ENCODE results near the gene CCBE1.
"Not testable (repeated sequence)": the region's sequence is repeated elsewhere in the genome, so short reads cannot be mapped to it uniquely, and the experiment has no call there.

Gene CCBE1

GRCh38 chr18:59697236-59697932 is at the start of gene CCBE1:
TSS of gene CCBE1 (minus strand) at chr18:59697423.
- peak within 1 kb of the TSS; percentile 65 for H3K4me3 ChIP-seq (replicated peaks; ENCODE audit: low read depth, low read length)
- DNase-seq (ENCODE audit: extremely low read depth, low read depth): no peak
- peak; percentile 97 for TF ChIP-seq CTCF (IDR thresholded peaks at IDR 0.05; ENCODE audit: low read depth, low read length, missing control alignments)

GRCh38 chr18:59744271-59744721 is 47.1 kb upstream of the CCBE1 start:
- H3K4me3 ChIP-seq (replicated peaks; ENCODE audit: low read depth, low read length): no peak overlapping the region
- TF ChIP-seq CTCF (IDR thresholded peaks at IDR 0.05; ENCODE audit: low read depth, low read length, missing control alignments): no peak
- peak; percentile 78 for DNase-seq (ENCODE audit: extremely low read depth, low read depth)

- TF ChIP-seq CTCF (IDR thresholded peaks at IDR 0.05; ENCODE audit: low read depth, low read length, missing control alignments): no peak
- no peak overlapping the region for H3K4me3 ChIP-seq (replicated peaks; ENCODE audit: low read depth, low read length)
- no peak for DNase-seq (ENCODE audit: extremely low read depth, low read depth)
These were observed 46.3 kb upstream of the CCBE1 start for GRCh38 chr18:59743566-59743965.

GRCh38 chr18:59742325-59743111 is 45.3 kb upstream of the CCBE1 start:
- no peak overlapping the region for H3K4me3 ChIP-seq (replicated peaks; ENCODE audit: low read depth, low read length)
- DNase-seq (ENCODE audit: extremely low read depth, low read depth): no peak
- TF ChIP-seq CTCF (IDR thresholded peaks at IDR 0.05; ENCODE audit: low read depth, low read length, missing control alignments): no peak

- TF ChIP-seq CTCF (IDR thresholded peaks at IDR 0.05; ENCODE audit: low read depth, low read length, missing control alignments): no peak
- no peak for DNase-seq (ENCODE audit: extremely low read depth, low read depth)
- H3K4me3 ChIP-seq (replicated peaks; ENCODE audit: low read depth, low read length): no peak overlapping the region
These were observed 42.9 kb upstream of the CCBE1 start for GRCh38 chr18:59740141-59740540.

GRCh38 chr18:59737776-59738300 is 40.6 kb upstream of the CCBE1 start:
- no peak overlapping the region for H3K4me3 ChIP-seq (replicated peaks; ENCODE audit: low read depth, low read length)
- DNase-seq (ENCODE audit: extremely low read depth, low read depth): no peak
- TF ChIP-seq CTCF (IDR thresholded peaks at IDR 0.05; ENCODE audit: low read depth, low read length, missing control alignments): no peak

GRCh38 chr18:59737335-59737734 is 40.1 kb upstream of the CCBE1 start:
- not testable (repeated sequence) for DNase-seq (ENCODE audit: extremely low read depth, low read depth); H3K4me3 ChIP-seq (replicated peaks; ENCODE audit: low read depth, low read length)

All from HFF-Myc (cell line).